ENCODE data around the gene DSCAML1. TPM values are rescaled to one million over a fixed set of nuclear protein-coding genes. Genes with fewer than 3 reads are reported as not detected.

Gene DSCAML1
- total RNA-seq, 1 experiment from 2014 or later: 0.15 TPM

DNA sequence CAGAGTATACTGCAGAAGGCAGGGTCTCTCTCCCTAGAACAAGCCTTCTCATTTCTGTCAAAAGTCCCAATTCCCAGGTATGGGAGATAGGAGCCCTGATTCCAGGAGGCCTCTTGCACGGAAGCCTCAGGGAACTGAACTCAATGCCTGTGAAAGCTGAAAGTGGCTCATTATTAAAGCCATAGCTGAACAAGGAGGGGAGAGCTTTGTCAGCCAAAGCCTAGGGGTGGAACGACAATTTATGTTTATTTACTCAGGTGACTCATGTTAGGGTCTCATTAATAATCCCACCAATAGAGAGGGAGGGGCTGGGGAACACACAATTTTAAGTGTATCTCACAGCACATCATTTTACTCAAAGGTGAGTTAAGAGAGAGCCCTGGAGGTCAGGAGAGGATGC is 44.9 kb downstream of the DSCAML1 start:
- peaks cover 20 to 27% of the 10 kb centered on the region in 2 experiments for H3K4me1 Mint-ChIP-seq

More for the DNA sequence above, 44.9 kb downstream of the DSCAML1 start:
- Mint-ChIP-seq H3K4me3 (no peak overlapping the region), H3K36me3 (ENCODE audit: insufficient read depth in 1 of 3, low read depth in 3 of 3) (no peaks in the 10 kb centered on the region), H3K27me3 (ENCODE audit: low read depth) (peaks cover 18% of the 10 kb centered on the region), H3K27ac (peak overlapping the region in 1 of 3 experiments; percentile 49; a peak in 1 of 7 replicates), H3K9me3 (no peaks in the 10 kb centered on the region; a peak in 1 of 5 replicates)
- Histone ChIP-seq H3K9ac (ENCODE audit: extremely low read depth, insufficient read length, low read length) (no peak overlapping the region), H2AK5ac (ENCODE audit: insufficient read length, low read length) (no peak overlapping the region), H3T11ph (ENCODE audit: low read length) (no peak overlapping the region), H2BK120ac (ENCODE audit: low read depth, low read length, poor library complexity, severe bottlenecking) (no peak overlapping the region), H3K14ac (ENCODE audit: insufficient read depth, low read length) (no peak overlapping the region), H4K91ac (ENCODE audit: insufficient read length, low read depth, low read length) (no peak overlapping the region), H2BK12ac (ENCODE audit: insufficient read length, low read depth, low read length) (no peak overlapping the region), H3K79me2 (ENCODE audit: insufficient read depth, low read length) (no peaks in the 10 kb centered on the region), H3K4me1 (ENCODE audit: insufficient read depth, low read length) (peaks cover 5% of the 10 kb centered on the region; the same call in 1 of the 2 replicates), H3K4ac (ENCODE audit: low read depth, low read length) (no peak overlapping the region), H3K27me3 (ENCODE audit: insufficient read depth, low read length) (no peaks in the 10 kb centered on the region), H3K23me2 (ENCODE audit: insufficient read length, low read depth, low read length, poor library complexity, severe bottlenecking) (no peaks in the 10 kb centered on the region), H2AFZ (ENCODE audit: low read length) (no peak overlapping the region), H3K27ac (ENCODE audit: insufficient read length, low read depth, low read length) (no peak overlapping the region), H2BK20ac (ENCODE audit: low read depth, low read length, poor library complexity, severe bottlenecking) (no peak overlapping the region), H4K20me1 (ENCODE audit: control insufficient read depth, insufficient read depth, insufficient read length) (no peaks in the 10 kb centered on the region), H4K8ac (replicated peaks; ENCODE audit: insufficient read length, low read depth, low read length) (no peak overlapping the region), H2BK15ac (ENCODE audit: low read depth, low read length) (no peak overlapping the region), H3K4me2 (ENCODE audit: insufficient read depth, insufficient read length, low read length) (no peak overlapping the region), H3K18ac (ENCODE audit: insufficient read length, low read depth, low read length) (no peak overlapping the region), H2BK5ac (ENCODE audit: insufficient read length, low read length) (no peak overlapping the region), H3K79me1 (ENCODE audit: insufficient read depth, low read depth, low read length, poor library complexity, severe bottlenecking) (no peaks in the 10 kb centered on the region), H3K9me3 (ENCODE audit: control insufficient read depth, low read depth, low read length) (no peaks in the 10 kb centered on the region), H4K5ac (ENCODE audit: insufficient read length, low read depth, low read length) (no peak overlapping the region), H3K23ac (ENCODE audit: insufficient read length, low read depth, low read length) (no peak overlapping the region), H3K56ac (ENCODE audit: insufficient read length, low read depth, low read length) (no peak overlapping the region)
- TF ChIP-seq, protein P1, sequence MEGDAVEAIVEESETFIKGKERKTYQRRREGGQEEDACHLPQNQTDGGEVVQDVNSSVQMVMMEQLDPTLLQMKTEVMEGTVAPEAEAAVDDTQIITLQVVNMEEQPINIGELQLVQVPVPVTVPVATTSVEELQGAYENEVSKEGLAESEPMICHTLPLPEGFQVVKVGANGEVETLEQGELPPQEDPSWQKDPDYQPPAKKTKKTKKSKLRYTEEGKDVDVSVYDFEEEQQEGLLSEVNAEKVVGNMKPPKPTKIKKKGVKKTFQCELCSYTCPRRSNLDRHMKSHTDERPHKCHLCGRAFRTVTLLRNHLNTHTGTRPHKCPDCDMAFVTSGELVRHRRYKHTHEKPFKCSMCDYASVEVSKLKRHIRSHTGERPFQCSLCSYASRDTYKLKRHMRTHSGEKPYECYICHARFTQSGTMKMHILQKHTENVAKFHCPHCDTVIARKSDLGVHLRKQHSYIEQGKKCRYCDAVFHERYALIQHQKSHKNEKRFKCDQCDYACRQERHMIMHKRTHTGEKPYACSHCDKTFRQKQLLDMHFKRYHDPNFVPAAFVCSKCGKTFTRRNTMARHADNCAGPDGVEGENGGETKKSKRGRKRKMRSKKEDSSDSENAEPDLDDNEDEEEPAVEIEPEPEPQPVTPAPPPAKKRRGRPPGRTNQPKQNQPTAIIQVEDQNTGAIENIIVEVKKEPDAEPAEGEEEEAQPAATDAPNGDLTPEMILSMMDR (conservative IDR thresholded peaks at IDR 0.05): no peak
- no CpG with 5 or more reads among the region's 2 CpGs for WGBS (ENCODE audit: extremely low coverage, insufficient read length, low lambda C conversion rate)
- no peak for DNase-seq

All from H9 (cell line).